ENCODE results near the gene HRH2.
"Not testable (repeated sequence)": the region's sequence is repeated elsewhere in the genome, so short reads cannot be mapped to it uniquely, and the experiment has no call there.

The HRH2 gene

DNA sequence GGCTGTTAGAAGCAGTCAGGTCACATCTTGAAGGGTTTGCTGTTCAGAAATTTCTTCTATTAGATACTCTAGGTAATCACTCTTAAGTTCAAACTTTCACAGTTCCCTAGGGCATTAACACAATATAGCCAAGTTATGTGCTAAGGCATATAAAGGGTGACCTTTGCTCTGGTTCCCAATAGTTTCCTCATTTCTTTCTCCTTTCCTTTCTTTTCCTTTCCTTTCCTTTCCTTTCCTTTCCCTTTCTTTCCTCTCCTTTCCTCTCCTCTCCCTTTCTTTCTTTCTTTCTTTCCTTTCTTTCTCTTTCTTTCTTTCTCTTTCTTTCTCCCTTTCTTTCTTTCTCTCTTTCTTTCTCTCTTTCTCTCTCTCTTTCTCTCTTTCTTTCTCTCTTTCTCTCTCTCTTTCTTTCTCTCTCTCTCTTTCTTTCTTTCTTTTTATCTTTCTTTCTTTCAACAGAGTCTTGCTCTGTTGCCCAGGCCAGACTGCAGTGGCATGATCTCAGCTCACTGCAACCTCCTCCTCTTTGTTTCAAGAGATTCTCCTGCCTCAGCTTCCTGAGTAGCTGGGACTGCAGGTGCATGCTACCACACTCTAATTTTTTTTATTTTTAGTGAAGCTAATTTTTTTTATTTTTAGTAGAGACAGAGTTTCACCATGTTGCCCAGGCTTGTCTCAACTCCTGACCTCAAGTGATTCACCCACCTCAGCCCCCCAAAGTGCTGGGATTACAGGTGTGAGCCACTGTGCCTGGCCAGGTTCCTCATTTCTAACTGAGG lies 7.3 kb upstream of the HRH2 start:
- DNase-seq = not testable (repeated sequence)

DNA sequence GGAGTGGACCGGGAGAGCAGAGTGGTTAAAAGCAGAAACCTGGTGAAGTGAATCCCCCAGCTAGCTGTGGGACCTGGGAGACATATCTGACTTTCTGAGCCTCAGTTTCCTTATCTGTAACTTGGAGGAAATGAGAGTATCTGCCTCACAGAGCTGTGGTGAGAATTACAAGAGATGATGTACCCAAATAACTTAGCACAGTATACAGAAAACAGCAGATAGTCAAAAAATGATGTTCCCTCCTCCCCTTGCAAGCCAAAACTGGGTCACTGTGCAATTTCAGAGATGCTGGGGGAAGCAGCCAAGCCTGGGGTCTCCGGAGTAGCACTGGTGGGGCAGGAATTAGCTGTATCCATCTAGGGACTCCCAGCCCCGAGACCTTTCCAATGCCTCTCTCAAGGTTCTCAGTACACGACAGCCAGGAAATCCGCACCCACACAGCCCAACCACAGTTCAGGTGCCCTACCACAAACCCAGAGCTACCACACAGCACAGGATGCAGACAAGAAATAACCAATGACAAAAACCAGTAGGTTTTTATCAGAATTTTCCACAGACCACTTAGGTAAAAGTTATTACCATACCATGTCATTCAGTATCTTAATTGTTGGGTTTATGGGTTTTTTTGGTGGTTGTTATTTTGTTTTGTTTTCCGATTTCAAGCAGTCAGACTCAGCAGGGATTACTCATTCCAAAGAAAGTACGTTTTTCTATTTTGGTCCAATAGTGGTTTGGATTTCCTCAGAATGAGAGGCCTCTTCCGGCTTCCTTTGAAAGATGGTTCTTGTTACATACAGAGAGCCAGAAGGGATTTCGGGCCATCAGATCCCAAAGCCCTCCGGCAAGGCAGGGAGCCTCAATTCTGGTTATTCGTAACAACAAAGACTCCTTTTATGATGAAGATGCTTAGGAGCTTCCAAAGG lies 4.9 kb upstream of the HRH2 start:
- no peak for DNase-seq

DNA sequence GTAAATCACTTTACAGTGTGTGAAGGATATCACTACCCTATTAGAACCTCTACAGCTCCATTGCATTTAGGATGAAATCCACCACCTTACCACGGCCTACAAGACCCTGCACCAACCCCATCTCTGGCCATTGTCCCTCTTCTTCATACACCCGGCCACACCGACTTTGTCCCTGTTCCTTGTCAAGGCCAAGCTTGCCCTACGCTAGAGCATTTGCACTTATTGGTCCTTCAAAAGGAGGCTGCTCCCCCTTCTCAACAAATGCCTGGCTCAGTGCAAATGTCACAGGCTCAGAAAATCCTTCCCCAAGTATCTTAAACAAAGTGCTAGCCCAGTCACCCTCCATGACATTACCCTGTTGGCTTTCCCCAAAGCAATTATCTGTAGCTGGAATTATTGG lies 4.1 kb upstream of the HRH2 start:
- DNase-seq = no peak

GRCh38 chr5:175654339-175654738 lies 3.5 kb upstream of the HRH2 start:
- DNase-seq = no peak

DNA sequence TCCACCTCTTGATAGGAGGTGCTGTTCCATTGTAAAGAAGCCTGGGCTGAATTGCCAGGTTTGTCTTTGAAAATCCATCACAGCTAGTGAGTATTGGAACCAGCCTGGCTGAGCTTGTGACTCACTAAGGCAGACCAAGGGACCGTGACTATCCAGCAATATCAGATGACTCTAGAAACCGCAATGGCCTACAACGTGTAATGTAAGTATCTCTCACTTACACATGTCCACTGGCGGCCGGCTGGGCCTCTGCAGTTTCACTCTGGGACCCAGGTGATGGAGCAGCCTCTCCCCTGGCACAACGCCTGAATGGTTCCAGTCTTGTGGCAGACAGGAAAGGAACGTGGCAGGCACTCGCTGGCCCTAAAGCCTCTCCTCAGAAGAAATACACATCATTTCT lies 3.1 kb upstream of the HRH2 start:
- no peak for DNase-seq

GRCh38 chr5:175655411-175655810 lies 2.5 kb upstream of the HRH2 start:
- no peak for DNase-seq

- no peak for DNase-seq
These were observed 905 bp upstream of the HRH2 start for GRCh38 chr5:175656966-175657365.

DNA sequence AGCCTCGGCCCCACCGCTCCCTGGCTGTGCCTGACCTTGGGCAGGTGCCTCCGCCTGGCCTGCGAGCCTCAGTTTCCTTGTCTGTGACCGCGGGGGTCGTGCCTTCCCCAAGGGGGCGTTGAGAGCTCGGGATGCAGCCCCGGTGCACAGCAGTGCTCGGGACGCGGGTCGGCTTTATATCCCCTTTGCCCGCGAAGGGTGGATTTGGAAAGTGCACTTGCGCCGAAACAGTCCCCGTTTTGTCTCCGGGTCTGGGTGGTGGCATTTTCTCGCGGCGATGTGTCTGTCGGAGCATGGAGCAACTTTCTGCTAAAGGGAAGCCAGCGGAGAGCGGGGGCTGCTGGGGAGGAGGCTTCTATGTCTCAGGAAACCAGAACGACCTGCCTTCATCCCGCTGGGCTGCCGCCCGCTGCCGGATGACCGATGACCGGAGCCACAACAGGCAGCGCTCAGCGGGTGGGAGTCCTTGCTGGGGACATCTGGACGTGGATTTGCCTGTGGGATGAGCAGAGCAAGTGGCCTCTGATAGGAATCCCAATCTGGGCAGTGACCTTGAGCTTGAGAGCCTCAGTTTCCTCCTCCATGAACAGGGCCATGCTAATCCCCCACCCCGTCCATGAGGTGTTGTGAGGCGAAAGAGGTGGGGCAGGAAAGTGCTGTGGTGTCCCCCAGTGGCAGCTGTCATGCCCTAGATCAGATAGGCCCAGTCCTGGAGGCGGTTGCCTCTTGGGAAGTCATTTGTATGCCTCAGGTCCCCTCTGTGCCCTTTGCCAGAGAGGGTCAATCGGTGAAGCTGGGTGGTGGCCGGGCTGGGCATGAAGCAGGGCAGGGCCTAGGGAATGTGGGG lies 651 bp downstream of the HRH2 start:
- DNase-seq = no peak

GRCh38 chr5:175659546-175660253 lies 1.8 kb downstream of the HRH2 start:
- DNase-seq = no peak

GRCh38 chr5:175663186-175664184 lies 5.6 kb downstream of the HRH2 start:
- no peak for DNase-seq

GRCh38 chr5:175664723-175665122 lies 6.9 kb downstream of the HRH2 start:
- no peak for DNase-seq

DNA sequence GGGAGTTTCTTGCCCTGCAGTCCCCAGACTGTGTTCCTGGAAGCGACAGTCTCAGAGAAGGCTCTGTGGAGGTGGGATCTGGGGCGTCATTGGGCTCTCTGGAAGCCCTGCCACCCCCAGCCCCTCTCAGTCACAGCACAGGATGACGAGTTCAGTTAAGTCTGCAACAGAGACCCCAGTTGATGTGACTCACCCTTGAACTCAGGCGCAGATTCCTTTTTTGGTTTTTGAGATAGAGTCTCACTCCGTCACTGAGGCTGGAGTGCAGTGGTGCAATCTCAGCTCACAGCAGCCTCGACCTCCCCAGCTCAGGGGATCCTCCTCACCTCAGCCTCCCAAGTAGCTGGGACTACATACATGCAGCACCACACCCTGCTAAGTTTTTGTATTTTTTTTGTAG lies 8.3 kb downstream of the HRH2 start:
- no peak for DNase-seq

DNA sequence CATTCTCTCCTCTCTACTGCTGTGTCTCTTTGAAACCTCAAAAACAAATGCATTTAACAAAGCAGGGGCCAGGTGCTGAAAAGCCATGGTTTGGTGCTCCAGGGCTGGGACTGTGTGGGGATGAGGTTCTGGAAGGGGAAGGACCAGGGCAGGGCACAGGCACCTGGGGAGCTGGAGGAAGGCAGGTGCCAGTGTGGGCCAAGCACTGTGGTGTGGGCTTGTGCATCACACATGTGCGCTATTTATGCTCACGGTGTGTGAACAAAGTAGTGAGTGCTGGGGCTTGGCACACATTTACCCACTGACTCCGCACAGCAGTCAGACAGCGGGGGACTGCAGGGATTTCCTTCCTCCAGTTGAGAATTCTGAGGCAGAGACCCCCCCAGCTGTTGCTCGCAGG lies 10.1 kb downstream of the HRH2 start:
- DNase-seq = no peak

- no peak for DNase-seq
These were observed 12.5 kb downstream of the HRH2 start for GRCh38 chr5:175670372-175670771.

- DNase-seq = no peak
These were observed 13.1 kb downstream of the HRH2 start for GRCh38 chr5:175671013-175671412.

DNA sequence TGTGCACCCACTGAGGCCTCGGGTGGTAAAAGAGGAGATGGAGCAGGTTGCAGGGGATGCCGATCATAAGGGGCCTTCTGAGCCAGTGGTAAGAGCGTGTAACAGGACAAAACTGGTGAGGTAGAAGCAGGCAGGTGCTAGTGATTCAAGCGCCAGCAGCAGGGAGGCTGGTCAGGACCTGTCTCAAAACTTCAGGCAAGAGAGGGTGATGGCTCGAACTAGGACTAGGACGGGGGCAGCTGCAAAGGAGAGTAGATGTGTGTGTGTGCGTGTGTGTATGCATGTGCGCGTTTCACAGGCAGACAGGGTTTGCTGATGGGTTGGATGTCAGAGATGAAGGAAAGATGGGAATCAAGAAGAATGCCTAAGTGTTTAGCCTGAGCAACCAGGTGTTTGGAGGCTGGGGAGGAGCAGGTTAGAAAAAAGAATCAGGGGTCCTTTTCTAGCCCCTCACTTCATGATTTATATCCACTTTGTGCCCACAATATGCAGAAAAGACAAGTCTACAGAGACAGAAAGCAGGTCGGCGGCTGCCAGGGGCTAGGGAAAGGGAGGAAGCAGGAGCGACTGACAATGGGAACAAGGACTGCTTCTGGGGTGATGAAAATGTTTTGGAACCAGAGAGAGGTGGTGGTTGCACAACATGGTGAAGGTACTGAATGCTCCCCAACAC lies 15.2 kb downstream of the HRH2 start:
- no peak for DNase-seq

DNA sequence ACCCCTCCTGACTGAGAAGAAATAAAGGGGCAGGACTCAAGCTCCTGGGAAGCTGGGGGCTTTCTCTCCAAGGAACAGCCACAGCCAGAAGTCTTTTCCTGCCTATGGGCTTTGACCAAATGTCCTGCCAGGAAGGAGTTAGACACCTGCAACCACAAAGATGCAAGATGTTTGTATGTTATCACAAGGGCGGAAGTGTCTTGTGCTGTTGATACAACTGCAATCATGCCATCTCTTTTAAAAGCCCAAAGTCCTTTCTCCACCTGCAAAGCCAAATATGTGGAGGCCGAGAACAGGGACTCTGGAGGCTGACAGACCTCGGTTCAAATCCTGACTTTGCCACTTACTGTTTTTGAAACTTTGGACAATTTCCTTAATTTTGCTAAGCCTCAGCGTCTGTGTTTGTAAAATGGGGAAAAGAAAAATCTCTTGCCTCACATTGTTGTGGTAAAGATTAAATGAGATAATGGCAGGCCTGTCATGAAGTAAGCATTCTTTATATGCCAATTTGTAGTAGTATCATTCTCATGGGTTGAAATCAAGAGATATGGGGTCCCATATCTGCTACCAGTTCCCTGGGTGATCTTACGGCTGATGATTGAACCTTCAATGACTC lies 17.0 kb downstream of the HRH2 start:
- no peak for DNase-seq

DNA sequence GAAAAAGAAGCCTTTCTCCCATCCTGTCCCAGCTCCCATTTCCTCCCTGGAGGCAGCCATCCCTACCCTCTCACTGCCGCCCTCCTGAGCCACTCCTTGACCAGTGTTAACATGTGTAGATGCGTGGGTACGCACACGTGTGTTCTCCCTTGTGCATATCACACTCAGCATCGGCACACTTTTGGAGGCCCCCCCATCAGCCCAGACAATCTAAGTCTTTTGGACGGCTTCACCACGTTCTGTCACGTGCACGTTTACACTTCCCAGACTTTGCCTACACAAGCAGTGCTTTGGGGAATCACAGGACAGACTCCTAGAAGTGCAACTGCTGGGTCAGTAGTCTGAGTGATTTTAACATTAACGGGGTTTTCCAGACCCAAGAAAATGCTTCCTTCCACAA lies 18.0 kb downstream of the HRH2 start:
- DNase-seq = no peak

DNA sequence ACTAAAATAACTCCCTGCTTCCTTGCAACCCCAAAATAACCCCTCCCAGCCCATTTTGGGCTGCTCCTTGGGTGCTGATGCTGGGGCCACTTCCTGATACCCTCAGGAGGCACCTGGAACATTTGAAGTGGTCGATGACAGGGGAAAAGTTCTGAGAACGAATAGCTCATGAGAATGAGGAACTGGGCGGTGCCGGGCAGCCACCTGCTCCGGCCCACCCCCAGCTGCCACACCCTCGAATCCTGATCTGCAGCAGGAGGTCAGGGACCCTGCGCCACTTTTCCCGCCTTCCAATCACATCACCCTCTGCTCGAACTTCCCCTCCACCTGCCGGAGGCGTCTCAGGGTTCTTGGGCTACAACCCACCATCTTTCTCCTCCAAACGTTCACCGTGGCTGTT lies 19.7 kb downstream of the HRH2 start:
- no peak for DNase-seq

DNA sequence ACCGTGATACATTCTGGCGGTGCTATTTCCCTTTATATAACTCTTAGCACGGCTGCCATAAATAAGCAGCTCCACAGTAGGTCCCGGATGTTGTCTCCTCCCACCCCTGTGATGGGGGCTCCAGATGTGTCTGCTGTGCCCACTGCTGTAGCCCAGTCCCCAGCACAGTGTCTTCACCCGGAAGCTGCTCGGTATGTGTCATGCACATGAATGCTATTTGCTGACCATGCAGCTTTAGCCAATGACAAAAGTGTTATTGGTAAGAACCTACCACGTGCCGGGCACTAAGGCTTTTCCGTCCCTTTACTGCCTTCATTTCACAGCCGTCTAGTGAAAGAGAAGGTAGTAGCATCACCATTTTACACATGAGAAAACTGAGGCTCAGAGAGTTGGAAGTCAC lies 20.2 kb downstream of the HRH2 start:
- DNase-seq = no peak
